ENCODE measurements around the gene NUP205. TPM values are rescaled to one million over a fixed set of nuclear protein-coding genes. Genes with fewer than 3 reads are reported as not detected.
A peak's percentile ranks its signal among the peaks of the same experiment; 100 is the strongest.

NUP205 gene
- total RNA-seq, 1 experiment from 2014 or later: 171 TPM

GRCh38 chr7:135509589-135509838 lies 48.2 kb upstream of the NUP205 start:
- H3K27ac Mint-ChIP-seq: no peak overlapping the region
- no peaks in the 10 kb centered on the region for H3K9me3 Mint-ChIP-seq
- H3K4me1 Mint-ChIP-seq: peaks cover 5% of the 10 kb centered on the region
- ChIA-PET CTCF (no interaction called here), POLR2A (no interaction called here)
- no peaks in the 10 kb centered on the region for H3K36me3 Mint-ChIP-seq
- no peak overlapping the region for H3K4me3 Mint-ChIP-seq
- DNase-seq (ENCODE audit: low spot score) (no peak), ATAC-seq (no peak)
- no peaks in the 10 kb centered on the region for H3K27me3 Mint-ChIP-seq (ENCODE audit: low read depth)
- TF ChIP-seq AR (CRISPR knock-in tag; IDR thresholded peaks at IDR 0.05): no peak
- TF ChIP-seq TEAD1 (CRISPR knock-in tag; IDR thresholded peaks at IDR 0.05): no peak
- TF ChIP-seq ZNF263 (CRISPR knock-in tag; IDR thresholded peaks at IDR 0.05; ENCODE audit: low read depth): peak; percentile 82

DNA sequence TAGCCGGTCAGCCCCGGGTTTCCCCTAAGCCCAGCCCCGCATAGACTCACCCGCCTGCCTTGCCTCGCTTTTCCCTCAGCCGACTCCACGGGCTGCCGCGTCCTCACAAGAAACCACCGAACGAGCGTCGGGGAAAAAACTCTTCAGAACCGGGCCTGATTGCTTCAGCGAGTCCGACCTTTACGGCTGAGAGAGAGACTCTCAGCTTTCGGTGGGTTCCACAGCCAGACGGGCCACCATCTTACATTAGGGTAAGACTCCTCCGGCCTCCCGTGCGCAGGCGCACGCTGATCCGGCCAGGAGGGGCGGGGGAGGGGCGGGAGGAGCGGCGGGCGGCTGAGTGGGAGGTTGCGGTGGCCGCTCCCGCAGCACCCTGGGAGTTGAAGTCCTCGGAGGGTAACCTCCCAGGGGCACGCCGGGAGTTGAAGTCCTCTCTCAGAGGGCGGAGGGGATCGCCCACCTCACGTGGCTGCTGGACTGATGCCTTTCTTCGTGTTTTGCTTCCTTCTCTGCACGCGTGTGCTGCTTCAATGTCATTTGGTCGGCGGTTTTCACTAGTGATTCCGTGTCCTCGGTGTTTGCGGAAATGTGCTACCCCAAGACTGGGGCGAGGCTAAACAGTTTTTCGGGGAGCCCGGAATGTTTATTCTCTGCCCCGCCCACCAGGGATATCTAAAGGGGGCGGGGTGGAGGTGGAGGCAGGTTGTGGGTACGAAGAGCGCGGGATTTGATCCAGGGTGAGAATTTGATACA lies 47.7 kb upstream of the NUP205 start, which contains the start of gene CNOT4:
Gene CNOT4 (minus strand): TSS at position 264 of the 753 bp plus-strand sequence. CDS start 71,771 bp downstream, outside the sequence.
- Mint-ChIP-seq H3K27me3 (ENCODE audit: low read depth) (no peaks in the 10 kb centered on the region), H3K4me3 (no peak within 1 kb of the TSS), H3K36me3 (no peaks in the 10 kb centered on the region), H3K9me3 (no peaks in the 10 kb centered on the region), H3K27ac (no peak within 1 kb of the TSS), H3K4me1 (peaks cover 5% of the 10 kb centered on the region)
- ChIA-PET CTCF (interaction anchor here (1.0 kb wide), 1 partner anchor 13 kb away, joined by 3 read pairs; no protein-coding TSS in a partner anchor), POLR2A (interaction anchor here (0.5 kb wide), 1 partner anchor 202 kb away, joined by 4 read pairs; no protein-coding TSS in a partner anchor)
- DNase-seq (ENCODE audit: low spot score) (peak; percentile 97), ATAC-seq (peak; percentile 97)
- TF ChIP-seq JUN (CRISPR knock-in tag; IDR thresholded peaks at IDR 0.05) (0 out of 2 replicates have a peak, but pooled peaks have one; percentile 41), ZBTB43 (CRISPR knock-in tag; IDR thresholded peaks at IDR 0.05) (no peak), TEAD1 (CRISPR knock-in tag; IDR thresholded peaks at IDR 0.05) (peak; percentile 38; the same call in 1 of the 2 replicates), USF1 (CRISPR knock-in tag; IDR thresholded peaks at IDR 0.05) (peak; percentile 80; the same call in 1 of the 2 replicates), MXD4 (CRISPR knock-in tag; IDR thresholded peaks at IDR 0.05; ENCODE audit: borderline replicate concordance) (no peak), ZNF263 (CRISPR knock-in tag; IDR thresholded peaks at IDR 0.05; ENCODE audit: low read depth) (no peak), SP1 (CRISPR knock-in tag; conservative IDR thresholded peaks at IDR 0.05) (peak; percentile 76), FOXK1 (CRISPR knock-in tag; IDR thresholded peaks at IDR 0.05) (peak; percentile 75), ATF1 (CRISPR knock-in tag; IDR thresholded peaks at IDR 0.05) (no peak), ETV6 (CRISPR knock-in tag; IDR thresholded peaks at IDR 0.05) (0 out of 2 replicates have a peak, but pooled peaks have one; percentile 21), MAX (CRISPR knock-in tag; IDR thresholded peaks at IDR 0.05) (peak; percentile 55), ATF6 (CRISPR knock-in tag; IDR thresholded peaks at IDR 0.05) (no peak)
- TF ChIP-seq, protein P1, sequence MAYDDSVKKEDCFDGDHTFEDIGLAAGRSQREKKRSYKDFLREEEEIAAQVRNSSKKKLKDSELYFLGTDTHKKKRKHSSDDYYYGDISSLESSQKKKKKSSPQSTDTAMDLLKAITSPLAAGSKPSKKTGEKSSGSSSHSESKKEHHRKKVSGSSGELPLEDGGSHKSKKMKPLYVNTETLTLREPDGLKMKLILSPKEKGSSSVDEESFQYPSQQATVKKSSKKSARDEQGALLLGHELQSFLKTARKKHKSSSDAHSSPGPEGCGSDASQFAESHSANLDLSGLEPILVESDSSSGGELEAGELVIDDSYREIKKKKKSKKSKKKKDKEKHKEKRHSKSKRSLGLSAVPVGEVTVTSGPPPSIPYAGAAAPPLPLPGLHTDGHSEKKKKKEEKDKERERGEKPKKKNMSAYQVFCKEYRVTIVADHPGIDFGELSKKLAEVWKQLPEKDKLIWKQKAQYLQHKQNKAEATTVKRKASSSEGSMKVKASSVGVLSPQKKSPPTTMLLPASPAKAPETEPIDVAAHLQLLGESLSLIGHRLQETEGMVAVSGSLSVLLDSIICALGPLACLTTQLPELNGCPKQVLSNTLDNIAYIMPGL (CRISPR knock-in tag; IDR thresholded peaks at IDR 0.05): peak; percentile 79; the same call in 1 of the 2 replicates
- TF ChIP-seq, protein P2, sequence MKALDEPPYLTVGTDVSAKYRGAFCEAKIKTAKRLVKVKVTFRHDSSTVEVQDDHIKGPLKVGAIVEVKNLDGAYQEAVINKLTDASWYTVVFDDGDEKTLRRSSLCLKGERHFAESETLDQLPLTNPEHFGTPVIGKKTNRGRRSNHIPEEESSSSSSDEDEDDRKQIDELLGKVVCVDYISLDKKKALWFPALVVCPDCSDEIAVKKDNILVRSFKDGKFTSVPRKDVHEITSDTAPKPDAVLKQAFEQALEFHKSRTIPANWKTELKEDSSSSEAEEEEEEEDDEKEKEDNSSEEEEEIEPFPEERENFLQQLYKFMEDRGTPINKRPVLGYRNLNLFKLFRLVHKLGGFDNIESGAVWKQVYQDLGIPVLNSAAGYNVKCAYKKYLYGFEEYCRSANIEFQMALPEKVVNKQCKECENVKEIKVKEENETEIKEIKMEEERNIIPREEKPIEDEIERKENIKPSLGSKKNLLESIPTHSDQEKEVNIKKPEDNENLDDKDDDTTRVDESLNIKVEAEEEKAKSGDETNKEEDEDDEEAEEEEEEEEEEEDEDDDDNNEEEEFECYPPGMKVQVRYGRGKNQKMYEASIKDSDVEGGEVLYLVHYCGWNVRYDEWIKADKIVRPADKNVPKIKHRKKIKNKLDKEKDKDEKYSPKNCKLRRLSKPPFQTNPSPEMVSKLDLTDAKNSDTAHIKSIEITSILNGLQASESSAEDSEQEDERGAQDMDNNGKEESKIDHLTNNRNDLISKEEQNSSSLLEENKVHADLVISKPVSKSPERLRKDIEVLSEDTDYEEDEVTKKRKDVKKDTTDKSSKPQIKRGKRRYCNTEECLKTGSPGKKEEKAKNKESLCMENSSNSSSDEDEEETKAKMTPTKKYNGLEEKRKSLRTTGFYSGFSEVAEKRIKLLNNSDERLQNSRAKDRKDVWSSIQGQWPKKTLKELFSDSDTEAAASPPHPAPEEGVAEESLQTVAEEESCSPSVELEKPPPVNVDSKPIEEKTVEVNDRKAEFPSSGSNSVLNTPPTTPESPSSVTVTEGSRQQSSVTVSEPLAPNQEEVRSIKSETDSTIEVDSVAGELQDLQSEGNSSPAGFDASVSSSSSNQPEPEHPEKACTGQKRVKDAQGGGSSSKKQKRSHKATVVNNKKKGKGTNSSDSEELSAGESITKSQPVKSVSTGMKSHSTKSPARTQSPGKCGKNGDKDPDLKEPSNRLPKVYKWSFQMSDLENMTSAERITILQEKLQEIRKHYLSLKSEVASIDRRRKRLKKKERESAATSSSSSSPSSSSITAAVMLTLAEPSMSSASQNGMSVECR (CRISPR knock-in tag; IDR thresholded peaks at IDR 0.05; ENCODE audit: borderline replicate concordance): peak; percentile 69; the same call in 1 of the 2 replicates

All from WTC11 (cell line).